CD1c-positive myeloid dendritic cell (primary cell): ENCODE measurements around the gene S100A7A.
A peak's percentile ranks its signal among the peaks of the same experiment; 100 is the strongest.

ENCODE experiments used
- DNase-seq: peaks from one replicate; pipeline ENCODE4 v3.0.0-alpha.2; 2016; ENCODE audit errors: extremely low spot score

S100A7A gene

GRCh38 chr1:153415850-153416570 is at the start of gene S100A7A:
TSS of gene S100A7A (plus strand) at chr1:153416520. CDS start at chr1:153418083, 1,563 bp downstream.
- DNase-seq, result no peak

GRCh38 chr1:153367090-153367489 is 49.2 kb upstream of the S100A7A start:
- DNase-seq, result no peak

GRCh38 chr1:153368495-153368894 is 47.8 kb upstream of the S100A7A start:
- peak; percentile 39 for DNase-seq

- DNase-seq, result no peak
Measured at GRCh38 chr1:153370146-153370545, 46.2 kb upstream of the S100A7A start.

GRCh38 chr1:153371231-153371630 is 45.1 kb upstream of the S100A7A start:
- no peak for DNase-seq

- DNase-seq, result no peak
Measured at GRCh38 chr1:153372571-153372970, 43.7 kb upstream of the S100A7A start.

GRCh38 chr1:153374071-153374470 is 42.2 kb upstream of the S100A7A start:
- DNase-seq, result peak; percentile 64

GRCh38 chr1:153375511-153375910 is 40.8 kb upstream of the S100A7A start, which contains the start of gene S100A12:
TSS of gene S100A12 (minus strand) at chr1:153375621. CDS start at chr1:153374592, 1,029 bp downstream.
- DNase-seq, result peak; percentile 72

GRCh38 chr1:153379591-153379990 is 36.7 kb upstream of the S100A7A start:
- DNase-seq, result no peak

- DNase-seq, result no peak
Measured at GRCh38 chr1:153380711-153381110, 35.6 kb upstream of the S100A7A start.

GRCh38 chr1:153384958-153385580 is 31.3 kb upstream of the S100A7A start:
- no peak for DNase-seq

GRCh38 chr1:153386500-153386901 is 29.8 kb upstream of the S100A7A start:
- peak; percentile 81 for DNase-seq

GRCh38 chr1:153387001-153387400 is 29.3 kb upstream of the S100A7A start:
- no peak for DNase-seq

- DNase-seq, result no peak
Measured at GRCh38 chr1:153387785-153388184, 28.5 kb upstream of the S100A7A start.

- DNase-seq, result no peak
Measured at GRCh38 chr1:153389401-153389800, 26.9 kb upstream of the S100A7A start.

GRCh38 chr1:153389973-153390879 is 26.1 kb upstream of the S100A7A start:
- peak; percentile 53 for DNase-seq

- DNase-seq, result peak; percentile 58
Measured at GRCh38 chr1:153390938-153391710, 25.2 kb upstream of the S100A7A start, which contains the start of gene S100A8. TSS of gene S100A8 (minus strand) at chr1:153391073. CDS start at chr1:153390535, 538 bp downstream.

- DNase-seq, result no peak
Measured at GRCh38 chr1:153392258-153392657, 24.1 kb upstream of the S100A7A start.

- no peak for DNase-seq
Measured at GRCh38 chr1:153392822-153393221, 23.5 kb upstream of the S100A7A start.

GRCh38 chr1:153393926-153394325 is 22.4 kb upstream of the S100A7A start:
- DNase-seq, result no peak

- DNase-seq, result no peak
Measured at GRCh38 chr1:153394391-153394790, 21.9 kb upstream of the S100A7A start.
